Fibroblast of peridontal ligament (primary cell): ENCODE measurements around the gene GPR152.

ENCODE experiments used
- DNase-seq: peaks from one replicate; pipeline ENCODE4 v3.0.0-alpha.2; 2010; ENCODE audit errors: extremely low read depth

The GPR152 gene

DNA sequence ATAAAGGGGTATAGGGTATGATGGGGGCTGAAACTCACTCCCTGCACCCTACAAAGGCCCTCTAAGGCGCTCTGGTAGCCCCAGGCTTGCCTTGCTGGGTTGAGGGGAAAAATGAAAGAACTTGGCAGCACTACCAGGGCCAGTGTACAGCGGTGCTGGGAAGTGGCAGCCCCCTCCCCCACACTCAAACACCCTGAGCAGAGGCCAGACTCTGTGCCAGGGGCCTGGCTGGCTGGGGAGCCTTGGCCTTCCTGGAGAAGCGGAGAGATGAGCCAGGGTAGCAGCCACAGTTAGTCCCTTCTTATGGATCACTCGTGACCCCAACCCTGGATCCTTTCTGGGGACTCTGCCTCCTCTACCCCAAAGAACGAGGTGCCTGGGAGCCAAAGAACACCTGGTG lies 13.8 kb upstream of the GPR152 start:
- no peak for DNase-seq

DNA sequence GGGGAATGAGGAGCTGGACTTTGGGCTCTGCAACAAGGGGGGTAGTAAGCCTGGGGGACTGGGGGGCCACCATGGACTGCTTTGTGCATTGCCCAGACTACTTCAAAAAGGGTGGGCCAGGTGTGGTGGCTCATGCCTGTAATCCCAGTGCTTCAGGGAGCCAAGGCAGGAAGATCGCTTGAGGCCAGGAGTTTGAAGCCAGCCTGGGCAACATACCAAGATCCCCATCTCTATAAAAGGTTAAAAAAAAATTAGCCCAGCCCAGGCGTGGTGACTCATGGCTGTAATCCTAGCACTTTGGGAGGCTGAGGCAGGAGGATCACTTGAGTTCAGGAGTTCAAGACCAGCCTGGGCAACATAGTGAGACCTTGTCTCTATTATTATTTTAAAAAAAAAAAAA lies 13.0 kb upstream of the GPR152 start:
- DNase-seq: peak; percentile 11

DNA sequence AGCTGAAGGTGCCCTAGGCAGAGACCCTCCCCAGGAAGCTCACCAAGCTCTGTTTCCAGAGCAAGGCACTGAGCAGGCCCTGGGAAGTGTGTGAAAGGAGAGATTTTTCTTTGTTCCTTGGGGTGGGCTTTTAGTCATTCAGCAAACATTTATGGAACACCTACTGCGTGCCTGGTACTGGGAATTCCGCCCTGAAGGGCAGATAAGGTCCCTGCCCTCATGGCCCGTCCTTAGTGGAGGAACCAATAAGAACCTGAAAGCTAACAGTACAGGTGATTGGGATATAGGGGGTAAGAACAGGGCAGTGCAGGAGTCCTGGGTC lies 12.6 kb upstream of the GPR152 start:
- DNase-seq: no peak

DNA sequence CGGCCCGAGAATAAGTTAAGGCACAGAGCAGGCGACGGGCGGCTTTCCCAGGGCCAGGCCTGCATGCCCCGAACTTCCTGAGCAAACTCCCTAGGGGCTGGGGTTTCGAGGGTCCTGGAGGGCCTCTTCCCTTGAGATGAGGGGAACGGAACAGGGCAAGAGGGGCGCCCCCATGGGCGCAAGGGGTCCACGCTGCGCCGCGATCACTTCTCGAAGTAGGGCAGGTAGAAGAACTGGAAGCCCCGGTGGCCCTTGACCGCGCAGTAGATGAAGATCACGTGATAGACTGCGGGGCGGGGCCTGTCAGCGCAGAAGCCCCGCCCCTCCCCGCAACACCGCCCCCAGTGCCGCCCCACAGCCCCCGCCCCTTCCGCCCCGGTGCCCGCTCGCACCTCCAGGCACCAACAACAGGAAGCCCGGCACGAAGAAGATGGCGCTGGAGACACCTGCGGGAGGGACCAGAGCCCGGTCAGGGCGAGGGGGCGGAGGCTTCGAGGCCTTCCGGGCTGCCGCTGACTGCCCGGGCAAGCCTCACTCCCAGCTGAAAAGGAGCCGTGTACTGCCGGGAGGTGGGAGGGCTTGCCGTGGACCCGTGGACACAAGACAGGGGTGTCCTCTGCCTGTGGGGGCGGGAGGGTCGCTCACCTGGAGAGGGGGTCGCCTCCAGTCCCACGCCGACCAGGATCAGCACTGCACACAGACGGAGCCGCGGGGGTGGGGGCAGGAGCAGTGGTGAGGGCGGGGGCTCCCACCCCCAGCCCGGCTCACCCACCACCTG lies 12.1 kb upstream of the GPR152 start:
- peak; percentile 23 for DNase-seq

- DNase-seq: no peak
Measured at GRCh38 chr11:67463680-67464410, 11.3 kb upstream of the GPR152 start.

GRCh38 chr11:67463186-67463585 lies 10.7 kb upstream of the GPR152 start:
- DNase-seq: no peak

GRCh38 chr11:67458266-67458665 lies 5.7 kb upstream of the GPR152 start:
- DNase-seq: no peak

- no peak for DNase-seq
Measured at GRCh38 chr11:67457453-67457852, 4.9 kb upstream of the GPR152 start.

GRCh38 chr11:67456068-67456705 lies 3.7 kb upstream of the GPR152 start:
- no peak for DNase-seq

GRCh38 chr11:67455054-67455453 lies 2.5 kb upstream of the GPR152 start, which contains the start of gene CABP4:
TSS of gene CABP4 (plus strand) at chr11:67455354. CDS start at chr11:67455424, 70 bp downstream.
- DNase-seq: no peak

DNA sequence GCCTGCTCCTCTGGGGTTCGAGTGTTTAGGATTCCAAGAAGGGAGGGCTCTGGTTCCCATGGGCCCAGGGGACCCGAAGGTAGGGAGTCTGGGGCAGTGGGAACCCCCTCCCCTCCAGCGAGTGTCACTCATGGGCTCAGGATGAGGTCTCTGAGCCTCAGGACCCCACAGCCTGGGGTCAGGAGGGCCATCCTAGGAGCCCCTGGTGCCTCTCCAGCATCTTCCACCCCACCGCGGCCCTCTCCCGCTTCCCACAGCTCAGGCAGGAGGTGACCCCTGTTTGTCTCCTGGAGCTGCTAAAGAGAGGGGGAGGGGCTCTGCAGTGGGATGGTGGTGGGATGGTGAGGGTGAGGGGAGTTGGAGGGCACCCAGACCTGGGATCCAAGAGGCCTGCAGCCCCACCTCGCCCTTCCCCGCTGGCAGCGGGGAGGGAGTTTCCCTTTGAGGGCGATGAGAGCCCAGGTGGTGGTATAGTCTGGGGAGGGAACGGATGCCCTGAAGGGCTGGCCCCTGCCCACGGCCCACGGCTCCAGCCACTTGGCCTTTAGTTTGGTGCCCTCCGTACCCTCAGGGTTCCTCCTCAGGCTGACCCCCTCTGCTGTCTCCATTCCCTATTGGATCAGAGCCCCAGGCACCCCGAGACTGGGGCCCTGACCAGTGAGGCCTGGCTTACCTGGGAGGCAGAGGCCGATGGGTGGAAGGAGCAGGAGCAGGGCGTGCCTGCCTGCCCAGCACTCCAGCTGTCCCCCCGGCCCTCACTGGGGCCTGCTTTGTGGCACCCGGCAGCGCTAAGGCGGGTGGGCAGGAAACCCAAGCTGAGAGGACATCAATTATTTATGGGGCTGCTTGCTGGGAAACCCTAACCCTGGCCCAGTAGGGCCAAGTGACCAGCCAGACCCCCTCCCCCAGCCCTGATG lies 1.5 kb upstream of the GPR152 start:
- no peak for DNase-seq

DNA sequence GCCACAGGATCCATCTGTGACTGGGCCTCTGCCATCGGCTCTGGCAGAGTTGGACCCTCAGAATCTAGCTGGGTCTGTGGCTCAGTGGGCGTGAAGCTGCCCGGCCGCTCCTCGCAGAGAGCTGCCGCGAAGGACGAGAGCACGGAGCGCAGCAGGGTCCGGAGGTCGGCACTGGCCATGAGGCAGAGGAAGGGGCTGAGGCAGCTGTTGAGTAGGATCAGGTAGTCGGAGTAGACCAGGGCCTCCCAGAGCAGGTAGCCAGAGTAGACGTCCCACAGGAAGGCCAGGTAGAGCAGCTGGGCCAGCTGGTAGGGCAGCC lies 912 bp downstream of the GPR152 start:
- DNase-seq: no peak

DNA sequence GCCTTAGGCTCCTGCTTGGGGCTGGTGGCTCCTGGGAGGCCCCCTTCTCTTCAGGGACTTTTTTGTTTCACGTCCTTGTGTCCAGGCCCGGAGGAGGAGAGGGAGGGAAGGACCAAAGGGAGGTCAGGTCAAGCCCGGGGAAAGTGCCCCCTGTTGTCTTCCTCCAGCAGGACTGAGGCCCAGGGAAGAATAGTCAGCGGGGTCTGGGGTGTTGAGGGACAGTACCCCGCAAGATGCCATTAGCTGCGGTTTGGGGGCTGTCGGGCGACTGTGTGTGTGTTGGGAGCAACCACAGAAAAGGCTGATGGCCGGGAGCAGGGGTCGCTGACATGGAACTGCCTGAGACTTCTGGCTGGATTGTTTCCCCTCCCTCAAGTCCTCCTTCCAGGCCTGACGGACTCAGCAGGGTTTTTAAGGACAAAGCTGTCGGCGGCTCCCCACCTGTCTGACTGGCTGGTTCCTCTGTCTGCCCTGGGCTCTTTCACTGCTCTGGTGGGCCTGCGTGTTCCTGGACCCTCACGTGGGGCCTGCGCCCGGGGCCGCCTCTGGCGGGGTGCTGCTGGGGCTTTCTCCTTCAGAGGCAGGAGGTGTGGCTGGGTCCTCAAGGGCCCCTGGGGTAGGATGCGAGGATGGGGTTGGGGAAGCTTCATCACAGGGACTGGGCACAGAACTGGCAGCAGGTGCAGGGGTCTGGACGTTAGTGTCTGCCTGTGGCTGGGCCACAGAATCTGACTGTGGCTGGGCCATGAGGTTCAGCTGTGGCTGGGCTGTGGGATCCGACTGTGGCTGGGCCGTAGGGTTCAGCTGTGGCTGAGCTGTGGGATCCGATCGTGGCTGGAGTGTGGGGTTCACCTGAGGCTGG lies 1.5 kb downstream of the GPR152 start:
- no peak for DNase-seq

DNA sequence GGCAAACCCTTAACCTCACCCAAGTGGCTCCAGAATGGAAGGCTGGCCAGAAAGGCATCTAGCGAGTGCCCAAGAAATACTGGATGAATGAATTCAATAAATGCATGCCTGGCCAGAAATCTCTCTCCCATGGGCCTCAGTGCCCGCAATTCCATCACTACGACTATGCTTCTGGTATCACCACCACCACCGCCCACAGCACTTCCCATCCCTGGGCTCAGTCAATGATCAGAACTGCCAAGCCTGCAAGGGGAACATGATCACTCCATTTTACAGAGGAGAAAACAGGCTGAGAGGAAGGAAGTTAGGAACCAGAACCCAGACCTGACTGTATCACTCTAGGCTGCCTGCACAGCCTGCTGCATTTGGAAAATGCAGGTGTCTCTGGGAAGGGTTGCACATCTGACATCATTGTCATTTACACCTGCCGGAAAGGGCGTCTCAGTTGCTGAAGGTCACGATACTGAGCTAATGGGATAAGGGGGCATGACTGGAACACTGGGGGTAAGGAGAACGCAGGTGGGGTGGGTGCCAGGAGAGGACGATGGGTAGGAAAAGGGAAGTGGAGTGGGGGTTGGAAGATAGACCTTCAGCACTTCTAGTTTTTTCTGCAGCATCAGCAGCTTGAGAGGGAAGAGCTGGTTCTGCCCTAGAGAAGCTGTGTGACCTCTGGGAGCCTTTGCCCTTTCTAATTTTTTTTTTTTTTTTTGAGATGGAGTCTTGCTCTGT lies 3.2 kb downstream of the GPR152 start:
- no peak for DNase-seq

DNA sequence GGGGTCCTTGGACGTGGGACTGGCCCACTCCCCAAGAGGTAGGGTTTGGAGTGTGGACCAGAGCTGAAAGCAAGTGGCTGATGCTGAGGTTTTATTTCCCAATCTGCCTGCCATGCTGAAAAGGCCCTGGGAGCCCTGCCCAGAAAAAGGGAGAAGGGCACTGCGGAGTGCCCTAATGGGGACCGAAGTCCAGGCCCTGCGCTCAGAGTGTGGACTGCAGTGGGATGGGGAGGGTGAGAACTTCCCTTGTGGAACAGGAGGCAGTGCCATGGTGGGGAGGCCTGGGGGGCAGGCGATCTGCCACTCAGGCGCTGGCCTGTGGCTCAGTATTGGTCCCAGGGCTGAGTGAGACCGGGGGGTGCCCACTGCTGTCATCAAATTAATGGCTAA lies 4.3 kb downstream of the GPR152 start:
- no peak for DNase-seq

DNA sequence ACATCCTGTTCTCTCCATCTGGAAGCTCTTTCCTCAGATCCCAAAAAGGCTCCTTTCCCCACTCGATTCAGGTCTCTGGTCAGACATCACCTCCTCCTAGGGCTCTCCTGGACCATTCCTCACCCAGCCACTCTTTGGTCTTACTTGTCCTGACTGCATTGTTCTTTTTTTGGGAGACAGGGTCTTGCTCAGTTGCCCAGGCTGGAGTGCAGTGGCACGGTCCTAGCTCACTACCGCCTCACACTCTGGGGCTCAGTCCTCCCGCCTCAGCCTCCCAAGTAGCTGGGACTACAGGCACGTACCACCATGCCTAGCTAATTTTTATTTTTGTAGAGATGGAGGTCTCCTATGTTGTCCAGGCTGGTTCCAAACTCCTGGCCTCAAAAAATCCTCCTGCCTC lies 7.0 kb downstream of the GPR152 start:
- DNase-seq: no peak

- no peak for DNase-seq
Measured at GRCh38 chr11:67442504-67443404, 9.8 kb downstream of the GPR152 start.

- no peak for DNase-seq
Measured at GRCh38 chr11:67441731-67442351, 10.7 kb downstream of the GPR152 start.

- no peak for DNase-seq
Measured at GRCh38 chr11:67441098-67441563, 11.4 kb downstream of the GPR152 start.
